ENCODE results near the gene PREX1. TPM values are rescaled to one million over a fixed set of nuclear protein-coding genes. Genes with fewer than 3 reads are reported as not detected.

The PREX1 gene
- polyA plus RNA-seq, 3 donors: 13.0 to 17.3 (median 14.3) TPM

DNA sequence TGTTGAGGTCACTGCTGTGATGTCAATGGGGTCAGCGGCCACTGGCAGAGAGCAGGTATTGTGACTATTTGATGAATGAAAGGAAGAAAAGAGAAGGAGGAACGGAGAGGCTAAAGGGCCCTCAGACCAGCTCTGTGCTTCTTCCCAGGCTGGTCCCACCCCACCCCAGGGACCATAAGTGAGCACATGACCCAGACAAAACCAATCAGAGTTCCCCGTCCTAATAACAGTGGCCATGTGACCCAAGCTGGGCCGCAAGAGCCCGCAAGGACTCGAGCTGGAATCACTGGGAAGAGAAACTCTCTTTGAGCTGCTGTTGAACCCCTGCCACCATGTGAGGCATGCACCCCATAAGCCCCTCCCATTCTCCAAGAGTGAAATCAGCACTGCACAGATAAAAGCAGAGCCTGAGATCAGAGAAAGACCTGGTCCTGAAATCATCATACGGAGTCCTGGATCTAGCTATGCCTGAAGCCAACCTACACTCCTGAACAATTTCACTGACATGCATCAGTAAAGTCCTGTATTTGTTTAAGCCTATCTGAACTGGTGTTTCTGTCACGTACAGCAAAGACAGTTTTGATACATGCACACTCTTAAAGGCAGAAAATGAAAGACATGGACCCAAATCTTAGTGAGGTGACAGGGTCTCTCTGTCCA, 90.2 kb downstream of the PREX1 start:
- DNase-seq: no peak

DNA sequence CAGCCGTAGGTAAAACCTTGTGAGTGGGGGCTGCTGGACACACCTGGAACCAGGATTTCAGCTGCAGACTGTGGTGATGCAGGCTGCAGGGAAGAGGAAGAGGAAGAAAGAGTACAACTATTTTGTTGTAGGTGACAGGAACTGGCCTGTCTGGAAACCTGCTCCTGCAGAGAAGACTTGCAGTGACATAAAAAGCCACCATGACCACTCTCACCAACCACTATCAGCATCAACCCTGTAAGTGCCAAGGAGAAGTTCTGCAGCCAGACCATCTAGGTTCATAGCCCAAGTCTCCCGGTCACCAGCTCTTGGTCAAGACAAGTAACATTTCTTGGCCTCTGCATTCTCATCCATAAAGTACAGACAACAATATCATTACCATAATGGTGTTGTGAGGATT, 91.2 kb downstream of the PREX1 start:
- no peak for DNase-seq

DNA sequence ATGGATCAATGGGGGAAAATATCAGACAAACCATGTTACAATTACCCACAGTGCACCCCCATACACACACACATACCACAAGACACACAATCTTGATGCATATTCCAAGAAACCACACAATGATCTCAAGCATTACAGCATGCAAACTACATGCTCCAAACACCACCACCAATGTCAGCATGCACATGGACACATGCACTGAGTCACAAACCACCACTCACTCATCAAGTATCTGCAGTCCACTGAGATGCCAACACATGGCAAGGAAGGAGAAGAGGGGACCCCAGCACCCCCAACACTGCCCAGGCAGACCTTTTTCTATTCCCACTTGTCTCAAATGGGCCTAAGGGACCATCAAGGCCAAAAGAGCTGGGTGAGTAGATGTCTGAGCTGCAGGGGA, 91.6 kb downstream of the PREX1 start:
- no peak for DNase-seq

DNA sequence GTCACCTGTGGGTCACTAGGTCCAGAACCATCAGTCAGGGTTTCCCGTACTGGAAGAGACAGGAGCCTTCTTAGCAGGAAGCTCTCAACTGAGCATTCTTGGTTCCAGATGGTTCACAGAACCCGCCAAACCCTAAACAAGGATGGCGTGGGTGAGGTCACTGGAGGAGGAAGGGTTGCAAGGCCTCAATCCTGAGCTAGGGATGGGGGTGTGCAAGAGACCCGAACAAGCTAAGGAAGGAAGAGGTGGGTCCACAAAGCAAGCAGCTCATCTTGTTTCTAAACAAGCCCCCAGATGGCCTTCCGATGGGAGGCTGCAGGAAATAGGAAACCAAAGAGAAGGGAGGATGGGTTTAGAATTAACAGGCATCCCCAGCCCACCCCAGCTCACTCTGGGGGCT, 92.7 kb downstream of the PREX1 start:
- no peak for DNase-seq

DNA sequence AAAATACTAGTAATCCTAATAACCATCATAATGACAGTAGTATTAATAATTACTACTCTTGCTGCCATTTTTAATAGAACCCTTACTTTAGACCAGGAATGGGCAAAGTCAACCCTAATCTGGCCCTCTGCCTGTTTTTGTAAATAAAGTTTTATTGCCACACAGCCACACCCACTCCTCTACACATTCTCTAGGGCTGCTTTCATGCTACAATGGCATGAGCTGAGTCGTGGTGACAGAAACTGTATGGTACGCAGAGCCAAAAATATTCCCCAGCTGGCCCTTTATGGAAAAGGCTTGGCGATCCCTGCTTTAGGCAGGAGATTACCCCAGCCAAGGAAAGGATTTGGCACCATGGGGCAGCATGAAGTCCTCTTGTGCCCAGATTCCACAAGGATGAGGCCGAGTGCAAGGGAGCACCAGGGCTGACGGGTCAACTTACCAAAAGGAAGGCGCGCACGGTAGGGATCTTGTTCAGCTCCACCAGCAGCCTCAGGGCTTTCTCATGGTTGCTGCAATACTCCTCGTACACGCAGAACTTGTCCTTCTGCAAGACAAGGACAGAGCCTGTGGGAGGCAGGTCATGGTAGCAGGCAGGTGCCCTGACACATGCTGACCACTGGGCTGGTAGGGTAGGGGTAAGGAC, 93.6 kb downstream of the PREX1 start:
- DNase-seq: no peak

DNA sequence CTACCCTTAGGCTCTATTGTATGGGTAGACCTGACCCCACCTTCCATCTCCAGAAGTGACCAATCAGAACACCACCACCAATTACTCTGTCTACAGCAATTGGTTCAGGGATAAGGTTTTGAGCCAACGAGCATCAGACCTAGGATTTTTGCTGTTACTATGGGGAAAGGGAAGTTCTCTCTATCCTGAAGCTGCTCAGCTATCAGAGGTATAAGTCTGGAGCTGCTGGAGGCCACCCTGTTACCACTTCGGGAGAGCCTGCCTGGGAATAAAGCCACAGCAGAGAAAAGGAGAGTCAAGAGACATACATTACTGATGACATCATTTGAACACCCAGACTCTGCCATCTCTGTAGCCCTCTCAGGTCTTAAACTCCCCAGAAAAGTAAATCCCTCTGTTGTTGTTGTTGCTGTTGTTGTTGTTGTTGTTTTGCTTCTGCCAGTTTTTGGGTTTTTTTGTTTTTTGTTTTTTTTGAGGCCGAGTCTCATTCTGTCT, 94.5 kb downstream of the PREX1 start:
- no peak for DNase-seq

DNA sequence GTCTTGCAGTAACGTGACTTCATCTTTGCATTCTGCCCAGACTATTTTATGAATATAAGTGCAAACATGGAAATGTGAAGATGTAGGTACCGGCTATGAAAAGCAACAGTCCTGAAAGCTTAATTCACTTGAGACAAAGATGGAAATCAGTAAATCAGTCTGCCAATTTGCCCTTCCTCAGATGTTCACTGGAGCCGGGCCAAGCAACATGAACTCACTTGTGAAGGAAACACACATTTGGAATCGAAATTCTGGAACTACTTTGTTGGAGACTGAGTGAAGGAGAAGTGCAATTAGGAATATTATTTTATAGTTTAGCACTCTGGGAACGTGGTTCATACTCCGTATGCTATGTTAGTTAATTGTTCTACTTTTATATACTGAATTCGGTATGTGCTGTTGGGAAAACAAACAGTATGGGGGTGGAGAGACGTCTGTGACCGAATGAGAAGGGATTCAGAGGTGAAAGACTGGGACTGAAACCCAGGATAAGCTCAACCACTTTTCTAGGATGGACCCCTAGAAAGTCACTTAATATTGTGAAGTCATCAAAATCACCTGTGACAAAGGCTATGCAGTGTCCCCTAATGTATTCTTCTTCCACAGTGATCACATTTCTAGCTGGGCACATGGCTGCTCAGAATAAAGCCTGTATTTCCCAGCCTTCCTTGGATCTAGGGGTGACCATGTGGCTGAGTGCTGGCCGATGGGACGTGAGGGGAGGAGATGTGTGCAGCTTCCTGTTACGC, 95.5 kb downstream of the PREX1 start:
- DNase-seq: no peak

DNA sequence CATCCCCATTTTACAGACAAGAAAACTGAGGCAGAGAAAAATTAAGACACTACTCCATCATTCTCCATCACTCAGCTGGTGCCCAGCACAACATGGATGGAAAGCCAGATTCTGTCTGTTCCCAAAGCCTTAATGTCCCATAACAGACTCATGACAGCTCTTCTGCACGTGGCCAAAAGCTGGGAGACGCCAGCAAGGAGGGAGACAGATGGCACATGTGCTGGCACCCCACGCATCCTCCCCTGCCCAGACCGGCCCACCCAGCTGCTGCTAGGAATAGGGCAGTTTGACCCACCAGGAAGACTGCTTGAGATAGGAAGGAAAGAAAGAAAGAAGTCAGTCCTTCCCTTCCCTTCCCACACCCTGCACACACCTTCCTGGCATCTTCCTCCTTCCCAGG, 96.3 kb downstream of the PREX1 start:
- no peak for DNase-seq

DNA sequence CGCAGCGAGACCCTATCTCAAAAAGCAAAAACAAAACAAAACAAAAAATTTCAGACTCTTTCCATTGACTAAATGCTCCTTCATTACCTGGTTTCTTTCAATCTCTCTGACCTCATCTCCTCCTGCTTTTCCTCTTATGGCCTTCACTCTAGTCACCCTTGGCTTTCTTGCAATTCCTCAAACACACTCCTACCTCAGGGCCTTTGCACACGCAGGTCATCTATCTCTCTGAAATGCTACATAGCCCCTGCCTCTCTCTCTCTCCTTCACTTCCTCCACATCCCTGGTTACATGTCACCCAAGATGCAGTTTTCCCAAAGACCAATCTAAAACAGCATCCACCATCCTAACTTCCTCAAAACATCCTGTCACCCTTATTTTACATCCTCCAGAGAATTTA, 96.8 kb downstream of the PREX1 start:
- no peak for DNase-seq

DNA sequence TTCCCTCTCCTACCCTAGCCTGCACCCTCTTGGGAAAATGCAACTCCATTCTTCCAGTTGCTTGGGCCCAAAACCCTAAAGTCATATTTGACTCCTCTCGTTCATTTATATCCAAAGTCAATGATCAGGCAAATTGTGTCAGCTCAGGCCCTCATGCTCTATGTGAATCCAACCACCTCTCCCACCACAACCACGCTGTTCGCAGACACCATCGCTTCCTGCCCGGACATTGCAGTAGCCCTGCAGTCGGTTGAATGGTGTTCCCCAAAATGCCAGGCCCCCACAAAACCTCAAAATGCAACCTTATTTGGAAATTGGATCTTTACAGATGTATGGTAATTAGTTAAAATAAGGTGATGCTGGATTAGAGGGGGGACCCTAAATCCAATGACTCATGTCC, 98.3 kb downstream of the PREX1 start:
- DNase-seq: no peak

DNA sequence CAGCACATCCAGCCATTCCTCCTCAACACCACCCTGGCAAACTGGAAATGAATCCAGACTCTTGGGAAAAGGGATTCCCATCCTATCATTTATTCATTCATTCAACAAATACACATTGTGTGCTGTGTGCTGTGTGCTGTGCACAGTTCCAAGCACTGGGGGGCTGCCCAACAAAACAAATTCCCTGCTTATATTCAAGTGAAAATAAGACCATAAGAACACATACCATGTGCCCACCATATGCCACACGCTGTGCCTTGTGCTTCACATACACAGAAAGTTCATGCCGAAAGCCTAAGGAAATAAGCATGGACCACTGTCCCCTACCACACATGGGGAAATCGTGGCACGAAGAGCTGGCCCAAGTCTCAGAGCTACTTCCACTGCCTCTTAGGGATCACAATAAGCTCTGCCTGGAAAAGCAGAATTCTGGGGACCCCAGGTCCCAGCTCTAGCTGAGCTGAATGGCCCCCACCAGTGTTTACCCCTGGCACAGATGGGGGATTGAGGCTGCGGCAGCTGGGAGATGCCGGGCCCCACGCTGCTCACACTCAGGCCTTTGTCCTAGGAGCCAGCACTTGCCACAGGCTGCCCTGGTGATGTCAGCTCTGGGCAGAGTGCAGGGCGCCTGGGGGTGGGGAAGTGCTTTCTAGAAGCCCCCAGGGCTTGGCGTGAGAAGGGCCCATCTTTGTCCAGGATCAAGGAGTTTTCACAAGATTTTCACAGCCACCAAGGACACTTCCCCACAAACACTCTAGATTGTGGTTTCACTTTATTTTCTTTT, 99.6 kb downstream of the PREX1 start:
- no peak for DNase-seq

DNA sequence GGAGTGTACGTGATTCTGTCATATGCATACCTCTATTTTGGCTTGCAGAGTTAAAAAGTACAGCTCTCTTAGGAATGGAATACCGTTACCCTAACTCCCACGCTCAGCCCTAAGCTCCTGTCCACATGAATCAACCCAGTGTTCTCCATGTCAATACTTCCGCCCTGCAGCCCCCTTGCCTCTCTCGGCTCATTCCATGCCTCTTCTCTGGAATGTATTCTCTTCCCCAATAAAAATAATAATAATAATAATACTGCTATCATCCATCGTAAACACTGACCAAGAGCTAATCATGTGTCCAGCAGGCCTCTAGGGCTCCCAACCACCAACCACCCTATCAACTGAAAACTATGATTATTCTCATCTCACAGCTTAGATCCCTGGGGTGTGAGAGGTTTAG, 100.6 kb downstream of the PREX1 start:
- DNase-seq: no peak

DNA sequence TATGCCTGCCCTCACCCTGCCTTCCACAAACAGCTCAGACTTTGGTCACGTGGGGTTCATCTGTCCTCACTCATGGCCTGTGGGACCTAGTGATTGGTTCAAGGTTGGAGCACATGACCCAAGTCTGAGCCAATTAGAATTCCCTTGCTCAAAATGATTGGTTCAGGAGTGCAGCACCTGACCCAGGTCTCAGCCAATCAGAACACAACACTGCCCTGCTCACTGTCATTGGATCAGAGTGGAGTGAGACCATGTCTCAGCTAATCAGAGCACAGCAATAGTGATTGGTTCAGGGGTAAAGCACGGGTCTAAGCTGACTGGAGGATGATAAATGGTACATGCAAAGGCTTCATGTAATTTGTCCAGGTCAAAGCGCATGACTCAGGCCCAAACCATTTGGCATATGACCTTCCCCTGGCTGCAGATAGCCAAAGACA, 102.2 kb downstream of the PREX1 start:
- DNase-seq: no peak

DNA sequence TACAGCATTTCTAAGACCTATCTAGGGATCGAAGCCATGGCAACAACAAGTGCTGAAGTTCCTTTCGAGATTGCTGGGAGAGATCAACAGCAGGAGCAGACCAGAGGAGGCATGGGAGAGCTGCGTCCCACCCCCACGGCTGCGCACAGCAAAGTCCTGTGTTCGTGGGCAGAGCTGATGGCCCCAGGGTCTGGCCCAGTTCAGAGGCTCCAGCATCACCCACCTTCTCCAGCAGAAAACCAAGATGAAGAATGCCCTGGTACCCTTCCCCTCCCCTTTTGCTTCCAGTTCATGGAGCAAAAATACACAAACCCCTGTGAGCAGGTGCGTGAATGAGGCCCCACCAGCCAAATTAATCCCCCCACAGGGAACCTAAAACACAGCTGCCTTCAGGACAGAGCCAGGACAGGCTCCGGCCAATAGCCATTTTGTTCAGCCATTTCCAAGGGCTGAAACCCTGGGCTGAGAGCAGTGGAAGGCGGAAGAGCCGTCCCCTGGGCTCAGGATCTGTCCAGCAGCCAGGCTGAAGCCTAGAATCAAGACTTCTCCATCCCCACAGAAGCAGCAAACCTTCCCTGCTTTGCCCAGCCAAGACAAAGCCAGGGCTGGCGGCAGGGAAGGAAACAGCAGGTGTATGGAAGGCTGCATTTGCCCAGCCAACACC, 102.8 kb downstream of the PREX1 start:
- DNase-seq: no peak

DNA sequence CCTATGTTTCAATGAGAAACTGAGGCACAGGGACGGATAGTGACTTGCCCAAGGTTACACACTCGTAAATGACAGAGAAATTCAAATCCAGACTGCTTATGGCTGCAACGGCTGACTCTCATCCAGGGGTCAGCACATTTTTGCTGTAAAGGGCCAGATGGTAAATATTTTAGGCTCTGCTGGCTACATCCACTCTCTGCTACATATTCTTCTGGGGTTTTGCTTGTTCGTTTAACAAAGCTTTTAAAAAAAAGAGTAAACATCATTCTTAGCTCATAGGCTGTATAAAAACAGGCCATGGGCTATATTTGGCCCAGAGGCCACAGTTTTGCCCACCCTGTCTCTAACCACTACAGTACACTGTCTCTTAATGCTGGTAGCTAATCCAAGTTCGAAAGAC, 103.4 kb downstream of the PREX1 start:
- DNase-seq: no peak

DNA sequence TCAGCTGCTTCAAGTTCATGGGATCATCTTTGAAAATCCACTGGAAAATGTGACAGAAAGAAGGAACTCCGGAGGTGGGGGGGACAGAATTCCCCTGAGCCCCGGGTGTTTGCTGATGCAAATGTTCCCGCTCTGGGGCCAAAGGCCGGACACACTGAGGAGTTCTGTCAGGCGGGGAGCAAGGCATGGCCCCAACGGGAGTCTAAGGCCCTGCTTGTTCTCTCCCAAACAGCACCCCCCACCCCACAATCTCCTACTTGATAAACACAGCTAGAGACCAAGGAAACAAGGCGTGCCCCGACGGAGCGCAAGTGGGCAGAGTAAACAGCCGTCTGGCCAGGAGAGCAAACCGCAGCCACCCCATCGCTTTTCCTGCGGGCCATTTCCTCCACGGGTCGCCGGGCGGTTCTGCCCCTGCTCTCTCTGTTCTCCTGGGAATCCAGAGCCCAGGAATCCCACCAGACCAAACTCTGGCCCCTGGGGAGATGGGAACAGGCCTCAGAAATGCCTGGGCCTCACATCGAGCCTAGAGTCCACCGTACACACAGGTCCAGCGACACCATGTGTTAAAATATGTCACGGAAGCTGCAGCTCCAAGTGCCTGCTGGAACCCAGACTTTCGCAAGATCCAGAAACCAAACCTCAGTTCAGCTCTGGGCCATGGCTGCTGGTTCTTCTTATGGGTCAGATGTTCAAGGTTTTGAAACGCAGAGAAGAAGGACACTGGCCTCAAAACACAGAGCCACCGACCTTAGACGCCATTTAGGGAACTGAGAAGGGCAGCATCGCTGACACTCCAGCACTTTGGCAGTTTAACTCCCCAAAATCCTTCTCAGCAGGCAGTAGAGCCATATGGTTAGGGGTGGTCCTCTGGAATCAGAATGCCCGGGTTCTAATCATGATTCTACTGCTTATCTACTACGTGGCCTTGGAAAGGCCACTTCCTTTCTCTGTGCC, 104.2 kb downstream of the PREX1 start:
- DNase-seq: no peak

DNA sequence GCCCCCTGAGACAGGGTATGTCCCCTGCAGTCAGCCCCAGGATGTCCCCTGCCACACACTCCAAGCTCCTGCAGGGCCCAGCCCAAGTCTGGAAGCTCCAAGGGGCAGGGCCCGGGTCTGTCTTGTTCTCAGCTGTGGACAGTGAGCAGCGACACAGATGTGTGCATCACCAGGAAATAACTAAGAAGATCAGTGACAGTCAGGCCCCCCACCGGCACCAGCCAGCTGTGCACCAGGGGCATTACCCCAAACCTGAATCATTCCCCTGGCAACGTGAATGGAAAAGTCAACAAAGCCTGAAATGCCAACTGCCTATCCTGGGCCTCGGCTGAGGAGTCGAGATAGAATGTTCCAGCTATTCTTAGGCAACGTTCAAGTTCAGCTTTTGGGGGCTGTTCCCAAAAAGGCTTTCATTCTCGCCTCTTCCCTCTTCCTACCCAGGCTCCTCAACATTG, 105.0 kb downstream of the PREX1 start:
- DNase-seq: no peak

DNA sequence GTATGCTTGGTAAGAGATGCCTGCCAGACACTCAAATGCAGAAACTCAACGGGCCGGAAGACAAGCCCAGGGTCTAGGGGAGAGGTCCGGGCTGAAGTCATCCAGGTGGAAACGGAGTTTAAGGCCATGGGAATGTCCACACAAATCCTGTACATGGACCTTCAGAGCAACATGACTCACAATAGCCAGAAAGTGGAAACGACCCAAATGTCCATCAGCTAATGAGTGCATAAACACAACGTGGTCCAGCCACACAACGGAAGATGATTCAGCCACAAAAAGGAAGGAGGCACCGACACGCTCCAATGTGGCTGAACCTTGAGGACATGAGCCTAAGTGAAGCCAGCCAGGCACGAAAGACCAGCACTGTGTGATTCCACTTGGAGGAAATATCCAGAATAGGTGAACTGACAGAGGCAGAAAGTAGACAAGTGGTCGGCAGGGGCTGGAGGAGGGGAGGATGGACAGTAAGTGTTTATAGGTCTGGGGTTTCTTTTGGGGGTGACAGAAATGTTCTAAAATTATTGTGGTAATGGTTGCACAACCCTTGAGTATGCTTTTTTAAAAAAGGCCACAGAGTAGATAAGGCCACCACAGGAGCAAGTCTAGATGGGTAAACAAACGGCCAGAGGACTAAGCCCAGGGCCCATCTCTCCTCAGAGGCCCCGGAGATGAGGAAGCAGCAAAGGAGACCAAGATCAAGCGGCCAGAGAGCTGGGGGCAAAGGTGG, 105.6 kb downstream of the PREX1 start:
- no peak for DNase-seq

DNA sequence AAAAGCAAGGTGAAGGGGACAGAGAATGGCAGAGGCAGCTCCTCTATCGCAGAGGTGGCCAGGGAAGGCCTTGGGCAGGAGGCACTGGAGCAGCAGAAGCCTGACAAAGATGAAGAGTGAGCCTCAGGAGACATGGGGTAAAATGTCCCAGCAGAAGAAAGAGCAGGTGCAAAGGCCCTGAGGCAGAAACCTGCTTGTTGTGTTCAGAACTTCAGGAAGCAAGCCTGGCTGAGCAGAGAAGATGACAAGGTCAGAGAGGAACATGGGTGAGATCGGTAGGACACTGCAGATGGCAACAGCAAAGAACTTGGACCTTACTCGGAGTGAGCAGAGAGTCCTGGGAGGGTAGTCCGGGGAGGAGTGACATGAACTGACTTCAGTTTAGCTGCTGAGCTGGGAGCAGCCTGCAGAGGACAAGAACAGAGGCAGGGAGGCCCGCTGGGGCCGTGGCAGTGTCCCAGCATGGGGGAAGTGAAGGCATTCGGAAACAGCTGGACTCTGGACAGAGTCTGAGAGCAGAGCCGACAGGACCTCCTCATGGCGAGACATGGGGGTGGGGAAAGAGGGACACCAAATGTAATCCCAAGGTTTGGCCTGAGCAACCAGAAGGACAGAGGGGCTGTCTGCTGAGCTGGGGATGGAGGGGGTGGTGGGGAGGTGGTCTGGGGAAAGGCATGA, 106.3 kb downstream of the PREX1 start:
- no peak for DNase-seq
